HG03097 (cell line): ENCODE data around the gene CALR3.
A peak's percentile ranks its signal among the peaks of the same experiment; 100 is the strongest.
"Not testable (repeated sequence)": the region's sequence is repeated elsewhere in the genome, so short reads cannot be mapped to it uniquely, and the experiment has no call there.

ENCODE experiments used
- ATAC-seq: cut with Tn5 transposase; IDR thresholded peaks from one replicate; pipeline ENCODE4 v1.9.1; 2021; ENCODE audit not compliant: unreplicated experiment, low FRiP score

The CALR3 gene, protein sequence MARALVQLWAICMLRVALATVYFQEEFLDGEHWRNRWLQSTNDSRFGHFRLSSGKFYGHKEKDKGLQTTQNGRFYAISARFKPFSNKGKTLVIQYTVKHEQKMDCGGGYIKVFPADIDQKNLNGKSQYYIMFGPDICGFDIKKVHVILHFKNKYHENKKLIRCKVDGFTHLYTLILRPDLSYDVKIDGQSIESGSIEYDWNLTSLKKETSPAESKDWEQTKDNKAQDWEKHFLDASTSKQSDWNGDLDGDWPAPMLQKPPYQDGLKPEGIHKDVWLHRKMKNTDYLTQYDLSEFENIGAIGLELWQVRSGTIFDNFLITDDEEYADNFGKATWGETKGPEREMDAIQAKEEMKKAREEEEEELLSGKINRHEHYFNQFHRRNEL

DNA sequence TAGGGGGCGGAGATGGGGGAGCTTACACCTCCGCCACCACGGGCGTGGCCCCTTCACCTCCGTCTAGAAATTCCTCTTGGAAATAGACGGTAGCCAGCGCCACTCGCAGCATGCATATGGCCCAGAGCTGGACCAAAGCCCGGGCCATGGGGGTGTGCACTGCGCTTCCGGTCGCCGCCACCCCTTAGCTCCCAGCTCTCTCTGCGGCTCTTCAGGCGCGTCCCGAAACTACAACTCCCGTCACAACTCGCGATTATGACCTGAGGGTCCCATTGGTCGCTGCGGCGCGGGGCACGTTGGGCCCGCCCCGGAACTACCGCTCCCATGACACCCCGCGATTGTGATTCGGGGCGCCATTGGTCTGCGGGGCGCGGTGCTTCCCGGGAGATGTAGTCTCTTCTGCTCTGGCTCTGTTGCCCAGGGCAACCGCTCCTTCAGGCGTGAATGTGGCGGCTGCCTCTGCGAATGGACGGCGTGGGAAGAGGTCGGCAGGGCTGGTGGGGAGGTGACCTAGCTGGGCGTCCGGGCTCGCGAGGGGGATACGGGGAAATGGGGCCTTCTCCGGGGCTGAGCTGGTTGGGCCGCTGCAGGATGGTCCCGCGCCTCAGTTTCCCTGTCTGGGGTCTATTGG is at the start of gene CALR3, which contains the start of gene C19orf44:
Gene CALR3 (minus strand): TSS at position 186 of the 631 bp plus-strand sequence. CDS start 38 bp downstream, at position 148.
Gene C19orf44 (plus strand): TSS at position 413 of the 631 bp plus-strand sequence. CDS start 4,399 bp downstream, outside the sequence.
- peak; percentile 96 for ATAC-seq

- no peak for ATAC-seq
Observed at GRCh38 chr19:16544473-16545231, 48.7 kb upstream of the CALR3 start.

DNA sequence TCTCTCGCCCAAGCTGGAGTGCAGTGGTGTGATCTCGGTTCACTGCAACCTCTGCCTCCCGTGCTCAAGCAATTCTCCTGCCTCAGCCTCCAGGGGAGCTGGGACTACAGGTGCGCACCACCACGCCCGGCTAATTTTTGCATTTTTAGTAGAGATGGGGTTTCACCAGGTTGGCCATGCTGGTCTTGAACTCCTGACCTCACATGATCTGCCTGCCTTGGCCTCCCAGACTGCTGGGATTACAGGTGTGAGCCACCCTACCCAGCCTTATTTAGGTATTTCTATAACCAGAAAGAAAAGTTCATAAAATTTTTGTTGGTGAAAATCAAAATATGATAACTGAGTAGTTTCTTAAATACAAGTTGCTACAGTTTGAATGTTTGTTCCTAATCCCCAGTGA is 47.8 kb upstream of the CALR3 start:
- not testable (repeated sequence) for ATAC-seq

DNA sequence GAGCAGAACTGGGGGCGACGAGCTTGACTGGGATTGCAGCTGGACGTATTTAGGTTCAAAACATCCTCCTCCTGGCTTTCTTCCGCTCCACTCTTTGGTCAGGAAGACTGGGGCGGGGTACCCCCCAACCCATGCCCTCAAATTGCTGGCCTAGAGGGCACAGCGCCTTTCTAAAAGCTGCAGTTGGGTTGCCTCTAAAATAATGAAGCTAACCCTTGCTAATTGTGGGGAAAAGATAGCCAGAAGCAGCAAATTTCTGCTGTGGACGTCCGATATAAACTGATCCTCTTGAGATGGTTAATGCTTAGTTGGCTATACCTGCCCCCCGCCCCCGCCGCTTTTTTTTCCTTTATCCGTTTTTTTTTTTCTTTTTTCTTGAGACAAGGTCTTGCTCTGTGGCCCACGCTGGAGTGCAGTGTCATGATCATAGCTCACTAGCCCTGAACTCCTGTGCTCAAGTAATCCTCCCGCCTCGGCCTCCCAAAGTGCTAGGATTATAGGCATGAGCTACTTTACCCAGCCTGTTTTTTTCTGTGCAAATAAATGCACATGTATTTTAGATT is 47.0 kb upstream of the CALR3 start:
- no peak for ATAC-seq

- peak; percentile 76 for ATAC-seq
Observed at GRCh38 chr19:16542045-16542909, 46.3 kb upstream of the CALR3 start, which contains the start of gene CHERP. CHERP (minus strand) TSS chr19:16542437; CDS start chr19:16542378, 59 bp downstream.

- ATAC-seq = peak; percentile 13
Observed at GRCh38 chr19:16541526-16542044, 45.6 kb upstream of the CALR3 start.

DNA sequence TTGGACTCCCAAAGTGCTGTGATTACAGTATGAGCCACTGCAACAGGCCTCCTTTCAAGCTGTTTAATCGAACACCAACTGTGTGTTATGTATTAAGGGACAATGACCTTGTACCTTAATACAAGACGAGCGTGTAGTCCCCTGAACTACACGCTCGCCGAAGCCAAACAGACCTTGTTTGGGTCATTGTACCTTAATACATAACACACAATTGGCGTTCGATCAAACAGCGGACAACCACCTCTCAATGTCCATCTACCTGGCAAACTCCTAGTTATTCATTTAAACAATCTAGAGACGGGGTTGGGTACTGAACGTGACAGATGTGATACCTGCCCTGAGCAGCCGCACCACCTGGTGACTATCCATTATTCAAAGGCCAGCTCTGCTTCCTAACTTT is 45.0 kb upstream of the CALR3 start:
- ATAC-seq = no peak

DNA sequence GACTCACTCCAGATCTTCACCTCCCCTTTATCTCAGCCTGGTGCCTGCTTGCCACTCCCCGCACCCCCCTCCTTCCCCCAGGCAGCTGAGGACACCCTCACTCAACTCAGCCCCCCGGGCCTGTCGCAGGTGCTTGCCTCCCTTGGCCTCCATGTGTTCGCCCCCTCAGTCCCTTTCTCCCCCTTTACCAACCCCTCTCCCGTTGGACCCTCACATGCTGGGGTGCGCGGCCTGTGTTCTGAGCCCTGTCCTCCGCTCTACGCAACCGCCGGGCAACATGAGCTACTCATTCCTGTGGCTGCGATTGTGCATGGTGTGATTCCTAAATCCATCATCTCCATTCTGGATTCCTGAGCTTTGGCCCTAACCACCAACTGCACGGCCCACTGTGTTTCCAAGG is 41.1 kb upstream of the CALR3 start:
- no peak for ATAC-seq

DNA sequence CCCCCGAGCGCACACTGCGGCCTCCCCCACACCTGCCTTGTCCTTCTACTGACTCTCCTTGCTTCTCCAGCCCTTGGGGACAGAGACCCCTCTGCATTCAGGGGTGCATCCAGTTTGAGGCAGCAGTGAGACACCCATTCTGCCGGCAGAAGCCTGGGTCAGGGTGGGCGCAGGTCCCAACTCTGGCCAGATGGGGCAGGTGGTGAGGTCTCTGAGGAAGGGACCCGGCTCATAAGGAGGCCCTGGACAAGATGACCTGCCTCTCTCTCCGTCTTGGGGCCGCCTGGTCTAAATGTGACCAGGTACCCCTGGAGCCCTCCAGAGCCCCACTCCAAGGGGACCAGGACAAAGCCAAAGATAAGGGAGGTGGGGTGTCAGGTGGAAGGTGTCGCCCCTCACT is 40.2 kb upstream of the CALR3 start:
- ATAC-seq = no peak

DNA sequence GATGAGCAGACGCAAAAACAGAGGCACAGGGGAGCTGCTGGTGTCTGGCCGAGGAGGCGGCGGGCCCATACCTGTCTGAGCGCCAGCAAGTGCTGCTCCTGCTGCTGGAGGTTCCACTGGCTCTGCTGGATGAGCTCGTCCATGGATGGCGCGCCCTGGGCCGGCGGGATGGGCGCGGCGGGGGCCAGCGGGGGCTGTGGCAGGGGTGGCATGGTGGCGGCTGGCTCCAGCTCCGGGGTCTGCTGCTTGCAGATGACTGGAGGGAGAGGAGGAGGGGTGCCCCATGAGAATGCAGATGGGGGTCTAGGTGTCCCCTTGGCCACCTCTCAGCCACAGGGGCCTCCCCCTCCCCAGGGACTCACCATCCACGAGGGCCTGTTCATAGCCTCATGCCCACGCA is 39.4 kb upstream of the CALR3 start:
- no peak for ATAC-seq

DNA sequence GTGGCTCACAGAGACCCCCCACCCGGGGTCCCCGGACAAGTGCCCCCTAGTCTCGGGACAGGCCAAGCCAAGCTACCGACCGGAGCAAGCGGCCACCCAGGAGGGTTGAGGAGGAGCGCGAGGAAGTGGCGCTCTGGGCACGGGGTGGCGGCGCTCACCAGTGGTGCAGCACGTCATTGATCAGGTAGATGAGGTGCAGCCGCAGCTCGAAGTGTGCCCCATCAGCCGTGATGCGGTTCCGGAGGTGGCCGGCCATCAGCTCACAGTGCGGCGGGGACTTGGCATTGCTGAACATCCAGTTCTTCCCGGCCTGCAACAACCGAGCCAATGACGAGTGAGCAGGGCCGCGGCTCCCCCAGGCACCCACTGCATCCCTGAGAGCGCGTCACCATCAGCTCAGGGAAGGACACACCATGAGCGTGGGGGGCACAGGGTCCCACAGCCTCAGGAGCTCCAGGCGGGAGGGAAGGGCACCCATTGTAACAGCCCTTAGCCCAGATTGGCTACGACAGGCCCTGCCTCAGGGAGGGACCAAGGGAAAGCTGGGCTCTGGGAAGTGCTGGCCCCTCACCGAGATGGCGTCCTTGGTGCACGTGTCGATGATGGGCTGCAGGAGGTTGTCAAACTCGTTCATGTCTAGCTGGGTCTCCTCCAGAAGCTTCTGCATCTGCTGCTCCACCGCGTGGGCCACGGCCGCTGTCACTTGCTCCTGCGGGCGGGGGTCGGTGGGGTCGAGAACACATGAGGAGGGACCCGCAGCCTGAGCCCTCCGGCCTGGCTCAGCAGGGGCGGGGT is 36.7 kb upstream of the CALR3 start:
- no peak for ATAC-seq

DNA sequence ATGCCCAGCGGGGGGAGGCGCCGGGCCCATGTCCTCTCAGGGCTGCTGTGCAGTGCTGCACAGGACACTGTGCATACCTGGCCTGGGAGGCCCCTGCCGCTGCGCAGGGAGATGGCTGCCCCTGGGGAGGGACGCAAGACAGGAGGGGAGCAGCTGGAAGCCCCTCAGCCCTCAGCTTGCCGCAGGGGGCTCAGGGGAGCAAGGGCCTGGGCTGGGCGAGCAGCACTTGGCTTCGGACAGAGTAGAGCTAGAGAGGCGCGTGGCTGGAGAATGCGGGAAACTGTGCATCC is 35.4 kb upstream of the CALR3 start:
- no peak for ATAC-seq

DNA sequence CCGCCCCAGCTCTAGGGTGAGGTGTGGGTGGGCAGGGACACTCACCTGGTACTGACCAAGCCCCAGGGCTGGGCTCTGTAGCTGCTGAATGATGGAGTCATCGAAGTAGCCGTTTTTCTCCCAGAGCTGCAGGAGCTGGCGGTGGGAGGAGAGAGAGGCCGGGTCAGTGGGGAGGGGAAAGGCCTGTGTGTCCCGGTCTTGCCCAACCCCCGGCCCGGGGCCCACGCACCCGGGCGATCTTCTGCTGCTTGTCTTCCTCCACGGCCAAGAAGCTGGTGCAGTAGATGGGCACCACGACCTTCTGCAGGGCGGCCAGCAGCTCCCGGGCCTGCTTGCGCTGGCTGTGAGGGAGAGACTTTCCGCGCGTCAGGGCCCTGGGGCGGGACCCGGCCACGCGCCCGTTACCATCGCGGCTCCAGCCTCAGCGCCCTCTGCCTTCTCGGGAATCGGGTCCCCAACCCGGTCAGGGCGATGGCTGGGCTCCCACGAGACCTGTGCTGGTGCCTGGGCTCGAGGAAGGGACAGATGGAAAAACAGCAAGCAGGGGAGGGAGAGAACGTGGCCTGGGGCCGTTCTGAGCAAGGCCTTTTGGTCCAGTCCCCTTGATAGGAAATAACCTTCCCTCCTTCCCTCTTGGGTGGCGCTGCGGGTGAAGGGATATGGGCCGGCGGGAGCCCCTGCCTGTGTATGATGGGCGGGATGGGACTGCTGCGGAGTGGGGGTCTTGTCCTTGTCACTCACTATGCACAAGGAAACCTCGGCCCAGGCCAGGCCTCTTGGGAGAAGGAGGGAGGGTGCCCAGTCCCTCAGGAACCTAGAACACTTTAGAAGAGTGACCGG is 34.8 kb upstream of the CALR3 start:
- no peak for ATAC-seq

DNA sequence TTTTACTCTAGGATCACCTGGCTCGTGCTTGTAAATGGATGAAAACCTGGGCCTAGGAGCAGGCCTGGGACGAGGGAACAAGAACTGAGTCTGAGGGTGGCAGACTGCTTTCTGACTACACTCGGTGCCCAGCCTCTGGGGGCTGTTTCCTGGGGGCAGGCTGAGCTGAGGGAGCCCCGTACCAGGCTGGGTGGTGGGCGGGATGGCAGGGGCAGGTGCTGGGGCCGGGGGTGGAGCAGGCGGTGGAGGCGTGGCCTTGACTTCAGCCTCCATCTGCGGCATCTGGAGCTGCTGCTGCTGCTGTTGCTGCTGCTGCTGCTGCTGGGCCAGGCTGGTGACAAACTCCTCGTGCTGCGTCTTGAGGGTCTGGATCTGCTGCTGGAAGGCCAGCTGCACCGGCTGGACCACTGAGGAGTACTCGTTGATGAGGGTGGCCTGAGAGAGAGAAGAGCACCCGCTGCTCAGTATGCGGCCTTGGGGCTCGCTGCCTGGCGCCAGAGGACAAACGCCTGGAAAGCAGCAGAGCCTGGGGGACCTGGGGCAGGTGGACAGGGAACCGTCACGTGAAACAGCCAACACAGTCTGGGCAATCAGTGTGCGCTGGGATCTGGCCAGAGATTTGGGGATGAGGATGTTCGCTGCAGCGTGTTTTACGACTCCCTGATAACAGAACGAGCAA is 33.6 kb upstream of the CALR3 start:
- no peak for ATAC-seq

- no peak for ATAC-seq
Observed at GRCh38 chr19:16527971-16528521, 32.1 kb upstream of the CALR3 start.

- ATAC-seq = no peak
Observed at GRCh38 chr19:16527334-16527935, 31.5 kb upstream of the CALR3 start.
